Measurements from ENCODE around the gene HOXA7. TPM values are rescaled to one million over a fixed set of nuclear protein-coding genes. Genes with fewer than 3 reads are reported as not detected.

Gene HOXA7
- total and polyA plus RNA-seq, 2 of the 8 experiments (the other 6 are each of a cell fraction or from before 2014, with no cell fraction given): 0.03 TPM; not detected in 1

DNA sequence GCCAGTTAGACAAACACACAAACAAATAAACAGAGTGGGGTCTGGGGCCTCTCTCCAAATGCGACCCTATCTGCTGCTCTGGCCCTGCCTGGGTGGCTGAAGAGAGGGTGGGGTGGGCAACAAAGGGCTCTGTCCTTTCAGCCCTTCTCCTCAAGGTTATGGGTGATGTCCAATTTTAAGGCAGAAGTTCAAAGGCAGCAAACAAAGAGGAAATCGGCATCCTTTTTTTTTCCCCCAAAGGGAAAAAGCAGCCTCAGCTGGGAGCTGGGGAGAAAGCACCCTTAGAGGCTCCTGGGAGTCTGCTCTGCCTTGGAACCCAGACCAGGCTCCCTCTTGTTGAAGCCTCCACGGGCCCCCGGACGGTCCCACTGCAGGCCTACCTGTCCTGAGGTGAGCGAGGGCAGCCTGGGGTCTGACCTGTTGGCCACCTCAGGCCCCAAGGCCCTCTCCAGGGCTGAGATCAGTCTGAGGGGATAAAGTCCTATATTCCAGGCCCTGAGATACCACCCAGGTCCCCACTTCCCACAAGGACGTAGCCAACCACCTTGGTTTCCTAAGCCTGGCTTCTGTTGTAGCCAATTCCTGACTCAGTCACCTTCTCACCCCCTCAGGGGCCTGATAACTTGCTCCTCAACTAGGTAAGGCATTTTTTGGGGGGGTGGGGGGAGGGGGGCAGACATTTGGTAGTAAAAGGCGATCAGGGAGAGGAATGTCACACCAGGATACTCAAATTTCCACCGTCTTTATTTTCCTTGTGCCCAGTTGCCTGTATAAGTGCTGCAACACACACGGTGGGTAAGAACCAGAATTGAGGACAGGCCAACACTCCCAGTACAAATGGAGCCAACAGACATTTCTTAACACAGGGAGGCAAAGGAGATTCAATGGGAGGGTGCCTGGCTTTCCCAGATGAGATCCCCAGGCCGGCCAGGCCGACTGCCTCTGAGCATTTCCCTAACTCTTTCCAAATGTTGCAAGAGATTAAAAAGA is 24.3 kb upstream of the HOXA7 start (continued):
- TF ChIP-seq SAP30 (IDR thresholded peaks at IDR 0.05; ENCODE audit: insufficient read depth, insufficient replicate concordance, low read length): no peak

All from H1 (cell line).